Measurements from ENCODE around the gene FGF7.

DNA sequence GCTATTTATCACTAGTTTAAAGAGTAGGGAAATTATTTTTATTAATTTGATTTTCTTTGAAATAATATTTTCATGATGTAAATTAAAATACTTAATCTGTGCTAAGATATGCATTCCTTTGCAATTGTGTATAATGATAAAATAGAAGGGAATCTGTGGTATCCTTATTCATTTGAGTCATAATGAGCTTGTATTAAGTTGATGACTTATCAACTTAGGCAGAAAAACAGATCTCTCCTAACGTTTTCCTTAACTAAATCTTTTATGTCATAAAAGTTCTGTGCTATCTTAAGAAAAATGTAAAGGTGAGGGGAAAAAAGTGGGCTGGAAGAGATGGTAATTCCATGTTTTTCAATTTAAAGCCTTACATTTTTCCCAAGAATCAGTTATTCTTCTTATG, 1.9 kb downstream of the FGF7 start:
- TF ChIP-seq, protein P1, sequence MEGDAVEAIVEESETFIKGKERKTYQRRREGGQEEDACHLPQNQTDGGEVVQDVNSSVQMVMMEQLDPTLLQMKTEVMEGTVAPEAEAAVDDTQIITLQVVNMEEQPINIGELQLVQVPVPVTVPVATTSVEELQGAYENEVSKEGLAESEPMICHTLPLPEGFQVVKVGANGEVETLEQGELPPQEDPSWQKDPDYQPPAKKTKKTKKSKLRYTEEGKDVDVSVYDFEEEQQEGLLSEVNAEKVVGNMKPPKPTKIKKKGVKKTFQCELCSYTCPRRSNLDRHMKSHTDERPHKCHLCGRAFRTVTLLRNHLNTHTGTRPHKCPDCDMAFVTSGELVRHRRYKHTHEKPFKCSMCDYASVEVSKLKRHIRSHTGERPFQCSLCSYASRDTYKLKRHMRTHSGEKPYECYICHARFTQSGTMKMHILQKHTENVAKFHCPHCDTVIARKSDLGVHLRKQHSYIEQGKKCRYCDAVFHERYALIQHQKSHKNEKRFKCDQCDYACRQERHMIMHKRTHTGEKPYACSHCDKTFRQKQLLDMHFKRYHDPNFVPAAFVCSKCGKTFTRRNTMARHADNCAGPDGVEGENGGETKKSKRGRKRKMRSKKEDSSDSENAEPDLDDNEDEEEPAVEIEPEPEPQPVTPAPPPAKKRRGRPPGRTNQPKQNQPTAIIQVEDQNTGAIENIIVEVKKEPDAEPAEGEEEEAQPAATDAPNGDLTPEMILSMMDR (IDR thresholded peaks at IDR 0.05): no peak
- no peak for TF ChIP-seq POLR2A (IDR thresholded peaks at IDR 0.05)

All from adrenal gland (tissue), 5 donors.